GM12892 (cell line): Measurements from ENCODE around the gene ZNF726.

Source experiments
- POLR2A ChIP-seq: IDR thresholded peaks from 2 replicates; pipeline ENCODE4 v1.6.1; 2011; ENCODE audit warnings: low read depth, low read length, control low read depth
- TAF1 ChIP-seq: IDR thresholded peaks from 2 replicates; pipeline ENCODE4 v1.6.1; 2011; ENCODE audit warnings: low read depth, mild to moderate bottlenecking, control low read depth, low read length, borderline replicate concordance

GRCh38 chr19:23972161-23972560, 57.5 kb downstream of the ZNF726 start:
- TF ChIP-seq TAF1: no peak
- TF ChIP-seq POLR2A: no peak
